Keratinocyte (primary cell): ENCODE data around the gene ROR1.

Experiments
- CTCF ChIP-seq, 3 experiments: IDR thresholded peaks in 1 of 3; conservative IDR thresholded peaks in 1 of 3; optimal IDR thresholded peaks in 1 of 3; 2 replicates in 2 of 3; 3 replicates in 1 of 3; pipeline versions ENCODE3 to v1.5.1; 2011; ENCODE audit warnings: low read length in 3 of 3, mild to moderate bottlenecking in 3 of 3, moderate library complexity in 2 of 3, control low read depth in 1 of 3, inconsistent platforms in 1 of 3; ENCODE audit not compliant: insufficient read depth in 2 of 3; ENCODE audit errors: extremely low read depth in 1 of 3
- EZH2 ChIP-seq: IDR thresholded peaks from one replicate; pipeline ENCODE4 v1.6.1; 2012; ENCODE audit warnings: inconsistent platforms, mild to moderate bottlenecking, low read length, moderate library complexity

- no peak for TF ChIP-seq CTCF (optimal IDR thresholded peaks at IDR 0.05 in 1 of 3, IDR thresholded peaks at IDR 0.05 in 1 of 3, conservative IDR thresholded peaks at IDR 0.05 in 1 of 3; ENCODE audit: extremely low read depth in 1 of 3, insufficient read depth in 2 of 3, low read length in 3 of 3)
- no peak for TF ChIP-seq EZH2
Measured at GRCh38 chr1:64065571-64065970, 291.8 kb downstream of the ROR1 start.
